GM21717 (cell line): Measurements from ENCODE around the gene PEMT.

ENCODE experiments used
- ATAC-seq: cut with Tn5 transposase; IDR thresholded peaks from one replicate; pipeline ENCODE4 v1.9.1; 2021; ENCODE audit warnings: mild to moderate bottlenecking, moderate library complexity; ENCODE audit not compliant: unreplicated experiment

The PEMT gene

GRCh38 chr17:17555151-17555550 lies 36.4 kb downstream of the PEMT start:
- ATAC-seq: no peak

GRCh38 chr17:17554266-17554665 lies 37.2 kb downstream of the PEMT start:
- no peak for ATAC-seq

- ATAC-seq: no peak
These were observed 38.0 kb downstream of the PEMT start for GRCh38 chr17:17553217-17554195.

- ATAC-seq: no peak
These were observed 38.9 kb downstream of the PEMT start for GRCh38 chr17:17552351-17553216.

- no peak for ATAC-seq
These were observed 40.1 kb downstream of the PEMT start for GRCh38 chr17:17551361-17551760.

GRCh38 chr17:17549732-17550366 lies 41.7 kb downstream of the PEMT start:
- ATAC-seq: no peak

- ATAC-seq: no peak
These were observed 43.5 kb downstream of the PEMT start for GRCh38 chr17:17548044-17548443.

- no peak for ATAC-seq
These were observed 44.2 kb downstream of the PEMT start for GRCh38 chr17:17547210-17547764.

GRCh38 chr17:17546399-17547185 lies 44.9 kb downstream of the PEMT start:
- ATAC-seq: no peak

- ATAC-seq: no peak
These were observed 45.5 kb downstream of the PEMT start for GRCh38 chr17:17545984-17546383.

GRCh38 chr17:17545031-17545820 lies 46.3 kb downstream of the PEMT start:
- ATAC-seq: no peak

GRCh38 chr17:17542906-17543635 lies 48.4 kb downstream of the PEMT start:
- ATAC-seq: no peak

GRCh38 chr17:17541640-17542001 lies 49.9 kb downstream of the PEMT start:
- ATAC-seq: no peak

- ATAC-seq: no peak
These were observed 50.4 kb downstream of the PEMT start for GRCh38 chr17:17540935-17541639.

GRCh38 chr17:17540278-17540906 lies 51.1 kb downstream of the PEMT start:
- no peak for ATAC-seq

- no peak for ATAC-seq
These were observed 51.9 kb downstream of the PEMT start for GRCh38 chr17:17539591-17539990.
